Cardiac fibroblast (primary cell): Measurements from ENCODE around the gene NSG1.

Source experiments
- DNase-seq, 2 donors: peaks; one replicate each; pipeline versions ENCODE4 v3.0.0 to v3.0.0-alpha.2; 2010; ENCODE audit warnings: low read depth in 2 of 2
- H3K4me3 ChIP-seq, 2 donors: replicated peaks in 1 of 2; 1 replicate in 1 of 2; 2 replicates in 1 of 2; pipeline ENCODE4 v1.5.1; 2011; ENCODE audit warnings: low read depth in 2 of 2, low read length in 2 of 2, mild to moderate bottlenecking in 2 of 2, moderate library complexity in 1 of 2
- TF ChIP-seq, protein P1 (sequence below): IDR thresholded peaks from one replicate; pipeline ENCODE4 v1.5.1; 2011; ENCODE audit warnings: low read depth, mild to moderate bottlenecking, low read length, inconsistent platforms

The NSG1 gene

DNA sequence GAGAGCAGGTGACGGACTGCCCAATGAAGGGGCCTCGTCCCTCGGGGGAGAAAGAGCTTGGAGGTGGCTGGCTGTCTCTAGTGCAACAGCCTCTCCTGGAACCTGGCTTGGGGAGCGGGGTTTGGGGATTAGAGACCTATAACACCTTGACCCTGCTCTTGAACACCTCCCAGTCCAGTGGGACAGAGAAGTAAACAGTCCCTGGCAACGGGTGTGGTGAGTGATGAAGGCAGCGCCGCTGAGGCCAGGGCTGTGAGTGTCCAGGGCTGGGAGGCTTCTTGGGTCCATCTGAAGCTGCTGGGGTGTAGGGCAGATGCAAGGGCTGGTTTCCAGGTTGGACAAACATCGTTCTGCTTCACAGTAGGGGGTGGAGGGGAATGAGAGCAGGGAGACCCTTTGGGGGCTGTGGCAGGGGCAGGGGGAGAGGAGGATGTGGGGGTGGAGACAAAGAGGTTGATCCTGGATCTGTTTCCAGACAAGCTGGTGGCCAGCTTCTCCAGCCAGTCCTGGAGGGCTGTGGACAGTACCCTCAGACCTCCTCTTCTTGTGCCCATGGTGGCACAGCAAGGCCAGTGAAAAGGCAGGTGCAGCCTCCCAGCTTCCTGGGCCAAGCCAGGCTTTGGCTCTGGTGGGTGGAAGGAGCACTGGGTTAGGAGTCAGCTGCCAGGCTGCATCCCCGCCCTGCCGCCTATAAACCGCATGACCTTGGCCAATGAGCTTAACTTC lies 3.8 kb downstream of the NSG1 start:
- TF ChIP-seq, protein P1, sequence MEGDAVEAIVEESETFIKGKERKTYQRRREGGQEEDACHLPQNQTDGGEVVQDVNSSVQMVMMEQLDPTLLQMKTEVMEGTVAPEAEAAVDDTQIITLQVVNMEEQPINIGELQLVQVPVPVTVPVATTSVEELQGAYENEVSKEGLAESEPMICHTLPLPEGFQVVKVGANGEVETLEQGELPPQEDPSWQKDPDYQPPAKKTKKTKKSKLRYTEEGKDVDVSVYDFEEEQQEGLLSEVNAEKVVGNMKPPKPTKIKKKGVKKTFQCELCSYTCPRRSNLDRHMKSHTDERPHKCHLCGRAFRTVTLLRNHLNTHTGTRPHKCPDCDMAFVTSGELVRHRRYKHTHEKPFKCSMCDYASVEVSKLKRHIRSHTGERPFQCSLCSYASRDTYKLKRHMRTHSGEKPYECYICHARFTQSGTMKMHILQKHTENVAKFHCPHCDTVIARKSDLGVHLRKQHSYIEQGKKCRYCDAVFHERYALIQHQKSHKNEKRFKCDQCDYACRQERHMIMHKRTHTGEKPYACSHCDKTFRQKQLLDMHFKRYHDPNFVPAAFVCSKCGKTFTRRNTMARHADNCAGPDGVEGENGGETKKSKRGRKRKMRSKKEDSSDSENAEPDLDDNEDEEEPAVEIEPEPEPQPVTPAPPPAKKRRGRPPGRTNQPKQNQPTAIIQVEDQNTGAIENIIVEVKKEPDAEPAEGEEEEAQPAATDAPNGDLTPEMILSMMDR, result no peak
- no peak for DNase-seq
- H3K4me3 ChIP-seq, result no peak overlapping the region

DNA sequence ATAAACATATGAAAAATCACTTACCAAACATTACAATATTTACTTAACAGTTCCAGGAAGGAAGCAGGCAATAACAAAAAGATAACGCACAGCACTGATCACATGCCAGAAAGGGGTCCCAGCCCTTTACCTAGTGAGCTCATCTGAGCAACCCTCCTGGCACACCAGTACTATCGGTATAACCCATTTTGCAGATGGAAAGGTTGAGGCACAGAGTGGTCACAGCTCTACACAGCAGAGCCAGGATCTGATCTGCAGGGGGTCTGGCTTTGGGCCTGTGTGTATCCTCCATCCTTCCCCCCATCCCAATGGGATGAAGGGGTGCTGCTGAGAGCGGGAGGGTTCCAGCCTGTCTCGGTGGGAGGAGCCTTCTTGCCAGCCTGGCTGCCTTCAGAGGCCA lies 5.0 kb downstream of the NSG1 start:
- DNase-seq, result no peak
- TF ChIP-seq, protein P1, result no peak
- no peak overlapping the region for H3K4me3 ChIP-seq

DNA sequence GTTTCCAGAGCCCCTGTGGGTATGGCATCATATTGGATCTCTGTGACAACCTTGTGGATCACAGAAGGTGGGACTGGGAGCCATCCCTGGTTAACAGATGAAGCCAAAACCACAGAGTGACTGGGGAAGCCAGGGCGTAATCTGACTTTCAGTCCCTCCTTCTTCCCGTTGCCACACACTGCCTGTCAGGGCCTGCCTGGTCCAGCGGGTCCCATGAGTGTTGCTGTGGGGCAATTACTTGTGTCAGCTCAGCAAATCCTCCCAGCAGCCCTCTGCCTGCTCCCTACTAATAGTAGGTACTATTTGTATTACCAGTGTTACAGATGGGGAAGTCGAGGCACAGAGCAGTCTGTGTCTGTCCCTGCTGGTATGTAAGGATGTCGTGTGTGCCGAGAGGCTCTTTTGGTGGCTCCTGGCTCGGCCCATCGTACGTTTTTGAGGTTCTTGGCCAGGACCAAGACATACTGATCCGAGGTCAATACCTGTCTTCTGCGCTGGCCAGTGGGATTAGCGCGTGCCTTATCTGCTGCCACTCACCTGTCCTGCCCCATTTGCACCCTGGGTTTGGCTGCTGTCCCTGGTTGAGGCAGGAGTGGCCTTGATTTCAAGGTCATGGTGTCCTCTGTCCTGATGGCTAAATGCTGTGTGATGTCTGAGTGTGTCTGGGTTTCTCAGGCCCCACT lies 5.7 kb downstream of the NSG1 start:
- TF ChIP-seq, protein P1, result no peak
- H3K4me3 ChIP-seq, result no peak overlapping the region
- peak in 1 of 2 donors; percentile 59 for DNase-seq

DNA sequence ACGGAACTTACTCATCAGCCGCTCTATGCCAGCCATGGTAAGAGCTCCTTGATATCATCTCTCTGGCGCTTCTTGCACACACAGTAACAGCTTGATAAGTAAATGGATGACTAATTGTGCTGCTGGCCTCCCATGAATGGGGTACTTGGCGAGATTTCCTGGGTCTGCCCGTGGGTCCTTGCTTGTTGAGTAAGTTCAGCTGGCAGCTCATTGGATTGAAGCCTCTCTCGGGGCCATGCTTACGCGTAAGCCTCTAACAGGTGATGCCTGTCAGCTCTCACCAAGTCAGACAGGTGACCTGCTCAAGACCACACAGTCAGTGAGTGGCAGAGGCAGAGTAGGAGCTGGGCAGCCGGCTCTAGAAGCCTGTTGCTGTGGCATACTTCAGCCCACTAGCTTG lies 7.7 kb downstream of the NSG1 start:
- no peak overlapping the region for H3K4me3 ChIP-seq
- TF ChIP-seq, protein P1, result no peak
- DNase-seq, result peak; percentile 58 to 91

DNA sequence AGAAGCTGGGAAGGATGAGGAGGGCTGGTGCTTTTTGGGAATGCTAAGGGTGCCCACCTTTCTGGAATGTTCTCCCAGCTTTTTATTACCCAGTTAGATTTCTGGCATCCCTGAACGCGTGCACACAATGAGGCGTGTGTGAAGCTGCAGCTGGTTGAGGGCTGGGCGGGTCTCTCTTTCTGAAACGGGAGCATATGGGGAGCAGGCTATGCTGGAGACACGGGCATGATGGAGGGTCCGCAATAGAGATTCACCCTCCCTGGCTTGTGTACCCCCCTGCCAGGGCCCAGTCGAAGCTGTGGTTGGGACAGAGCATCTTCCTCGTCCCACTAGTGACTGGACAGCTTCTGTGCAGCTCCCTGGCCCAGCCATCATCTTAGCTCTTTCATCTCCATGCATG lies 8.5 kb downstream of the NSG1 start:
- TF ChIP-seq, protein P1, result no peak
- DNase-seq, result no peak
- no peak overlapping the region for H3K4me3 ChIP-seq

DNA sequence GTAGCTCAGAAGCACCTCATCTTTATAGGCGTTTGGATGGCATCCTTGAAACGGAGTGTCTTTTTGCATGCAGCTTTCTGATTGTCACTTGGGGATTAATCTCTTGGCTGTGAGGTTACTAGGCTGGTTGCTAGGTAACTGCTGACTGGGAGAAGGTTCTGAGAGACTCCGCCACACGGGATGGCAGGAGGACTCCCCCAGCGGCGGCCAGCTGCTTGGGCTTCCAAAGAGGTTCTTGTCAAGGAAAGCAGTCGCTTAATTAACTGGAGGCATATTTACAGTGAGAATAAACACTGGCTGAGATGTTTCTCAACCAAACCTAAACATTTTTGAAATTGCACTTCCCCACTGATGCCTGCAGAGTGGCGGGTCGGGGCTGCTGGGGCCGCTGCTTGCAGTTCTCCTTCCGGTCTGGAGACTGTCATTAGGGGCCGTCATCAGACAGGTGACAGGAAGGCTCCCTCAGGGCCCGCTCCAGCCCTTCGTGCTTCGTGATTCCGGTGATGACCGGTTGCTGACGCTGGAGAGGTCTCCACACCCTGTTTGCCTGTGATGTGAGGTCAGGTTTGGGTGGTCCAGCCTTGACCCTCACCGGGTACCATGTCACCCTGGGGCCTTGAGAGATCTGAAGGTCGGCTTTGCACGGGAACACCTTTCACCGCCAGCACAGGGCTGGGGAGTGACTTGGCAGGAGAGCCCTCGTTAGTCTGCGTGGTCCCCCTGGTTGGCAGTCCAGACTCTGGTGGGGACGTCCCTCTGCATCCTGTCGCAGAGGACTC lies 9.1 kb downstream of the NSG1 start:
- DNase-seq, result peak; percentile 23 to 50
- H3K4me3 ChIP-seq, result no peak overlapping the region
- TF ChIP-seq, protein P1, result no peak
